Activated CD8-positive, alpha-beta memory T cell treated with anti-CD3 and anti-CD28 coated beads for 36 hours (primary cell): ENCODE results near the gene BLCAP. TPM values are rescaled to one million over a fixed set of nuclear protein-coding genes. Genes with fewer than 3 reads are reported as not detected.

Source experiments
- CTCF ChIA-PET: fragments of 350-600 bp; sonication (Branson Sonifier 250); formaldehyde crosslinking; loops from one replicate; lab custom pipeline; 2021; ENCODE audit warnings: antibody characterized with exemption; lab: Charles Lee
- POLR2A ChIA-PET: fragments of 350-600 bp; sonication (Branson Sonifier 250); formaldehyde crosslinking; loops from one replicate; lab custom pipeline; 2021; ENCODE audit warnings: antibody characterized with exemption; lab: Charles Lee
- total RNA-seq, 2 experiments: library from RNA; stranded (reverse); gene quantifications; one replicate each; pipeline ENCODE4 v1.2.3, GENCODE V29; 2021

The BLCAP gene
- total RNA-seq, 2 experiments from 2014 or later, result 30.2 to 31.0 TPM

- POLR2A ChIA-PET, result no interaction called here
- CTCF ChIA-PET, result interaction anchor here (0.9 to 3.5 kb wide), 4 partner anchors 243 to 343 kb away, joined by 3 to 15 read pairs (median 9); no protein-coding TSS in a partner anchor
Measured at GRCh38 chr20:37535443-37536132, 7.9 kb upstream of the BLCAP start.

DNA sequence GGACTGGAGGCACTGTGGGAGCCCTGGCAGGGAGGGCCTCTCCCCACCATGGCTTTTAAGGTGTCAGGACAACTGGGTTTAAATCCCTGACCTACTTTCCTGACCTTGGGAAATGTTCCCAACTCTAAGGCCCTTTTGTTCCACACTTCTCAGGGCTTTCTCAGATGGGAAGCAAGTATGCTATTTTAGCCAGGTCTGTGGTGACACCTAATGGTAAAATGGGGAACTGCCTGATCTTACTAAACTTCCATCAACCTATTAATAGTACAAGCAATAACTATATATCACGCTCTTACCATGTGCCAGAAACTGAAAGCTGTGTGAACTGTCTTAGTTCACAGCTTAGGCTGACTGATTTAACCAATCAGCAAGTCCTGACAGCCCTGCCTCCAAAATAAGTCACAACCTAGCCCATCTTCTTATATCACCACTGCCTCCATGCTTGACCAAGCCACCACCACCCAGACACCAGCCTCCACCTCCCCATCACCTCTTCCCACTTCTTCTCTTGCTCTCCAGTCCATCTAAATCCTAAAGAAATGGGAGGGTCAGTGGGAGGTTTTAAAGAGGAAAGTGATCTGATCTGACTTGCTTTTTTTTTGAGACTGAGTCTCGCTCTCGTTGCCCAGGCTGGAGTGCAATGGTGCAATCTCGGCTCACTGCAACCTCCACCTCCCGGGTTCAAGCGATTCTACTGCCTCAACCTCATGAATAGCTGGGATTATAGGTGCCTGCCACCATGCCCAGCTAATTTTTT lies 6.9 kb upstream of the BLCAP start:
- POLR2A ChIA-PET, result no interaction called here
- CTCF ChIA-PET, result interaction anchor here (0.7 to 3.5 kb wide), 9 partner anchors 150 to 344 kb away, joined by 3 to 15 read pairs (median 4); no protein-coding TSS in a partner anchor

- ChIA-PET CTCF (interaction anchor here (0.6 to 3.5 kb wide), 7 partner anchors 22 to 354 kb away, joined by 3 to 15 read pairs (median 4); partner anchors contain the start of genes MROH8 and RPN2), POLR2A (no interaction called here)
Measured at GRCh38 chr20:37533154-37533715, 5.6 kb upstream of the BLCAP start.

DNA sequence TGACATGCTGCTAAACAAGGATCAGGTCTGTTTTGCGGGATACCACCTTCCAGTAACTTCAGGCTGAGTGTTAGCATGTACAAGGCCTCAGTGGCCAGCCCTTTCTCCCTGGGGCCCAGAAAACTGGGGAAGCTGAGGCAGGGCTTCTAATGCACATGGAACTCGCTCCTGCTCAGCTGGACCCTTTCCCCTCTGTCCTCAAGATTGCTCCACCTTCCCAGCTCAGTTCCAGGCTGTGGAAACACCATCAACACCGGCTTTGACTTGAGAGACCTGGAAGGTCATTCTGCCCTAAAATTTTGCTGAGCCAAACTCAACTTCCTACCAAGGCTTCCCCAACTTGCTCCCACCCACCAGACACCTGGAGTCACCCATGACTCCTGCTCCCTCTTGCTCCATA lies 4.2 kb upstream of the BLCAP start:
- CTCF ChIA-PET, result interaction anchor here (1.3 to 3.5 kb wide), 2 partner anchors 147 to 335 kb away, joined by 4 to 14 read pairs; no protein-coding TSS in a partner anchor
- POLR2A ChIA-PET, result no interaction called here

GRCh38 chr20:37530696-37531095 lies 3.0 kb upstream of the BLCAP start:
- ChIA-PET POLR2A (no interaction called here), CTCF (interaction anchor here (1.3 kb wide), 1 partner anchor 146 kb away, joined by 4 read pairs; no protein-coding TSS in a partner anchor)

- POLR2A ChIA-PET, result no interaction called here
- CTCF ChIA-PET, result no interaction called here
Measured at GRCh38 chr20:37529968-37530600, 2.4 kb upstream of the BLCAP start.

- ChIA-PET CTCF (interaction anchor here (1.0 to 1.2 kb wide), 2 partner anchors 36 to 334 kb away, joined by 3 to 4 read pairs; no protein-coding TSS in a partner anchor), POLR2A (no interaction called here)
Measured at GRCh38 chr20:37529214-37529967, 1.7 kb upstream of the BLCAP start.

DNA sequence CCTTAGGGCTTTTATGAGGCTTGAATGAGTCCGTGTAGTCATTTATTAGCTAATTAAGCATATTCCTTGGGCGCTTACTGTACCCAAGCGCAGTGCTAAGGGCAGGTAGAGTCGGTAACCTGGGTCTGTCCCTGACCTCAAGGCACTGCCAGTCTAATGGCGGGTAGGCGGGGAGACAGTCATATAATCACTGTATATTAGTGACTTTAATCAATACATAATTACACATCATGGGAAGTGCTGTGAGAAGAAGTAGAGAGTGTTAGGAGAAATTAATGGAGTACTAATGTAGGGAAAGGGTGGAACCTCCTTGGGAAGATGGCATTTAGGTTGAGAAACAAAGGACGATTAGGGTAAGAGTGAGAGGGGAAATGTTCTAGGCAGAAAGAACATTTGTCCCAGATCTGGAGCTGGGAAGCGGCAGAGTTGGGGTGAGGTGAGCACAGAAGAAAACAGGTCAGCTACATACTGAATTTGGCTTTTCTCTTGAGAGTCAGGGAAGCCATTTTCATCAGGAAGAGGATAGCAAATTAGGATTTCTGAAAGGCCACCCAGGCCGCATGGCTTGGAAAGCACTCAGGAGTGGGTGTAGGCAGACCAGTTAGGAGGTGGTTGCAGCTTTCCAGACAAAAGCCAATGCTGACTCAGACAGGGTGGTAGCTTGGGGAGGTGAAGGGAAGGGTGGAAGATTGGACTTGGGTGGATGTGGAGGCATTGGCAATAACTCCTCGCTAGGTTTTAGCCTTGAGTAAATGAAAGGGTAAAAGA lies 954 bp upstream of the BLCAP start:
- ChIA-PET POLR2A (no interaction called here), CTCF (interaction anchor here (1.0 to 1.2 kb wide), 2 partner anchors 36 to 333 kb away, joined by 3 to 4 read pairs; no protein-coding TSS in a partner anchor)

GRCh38 chr20:37526839-37527637 lies 638 bp downstream of the BLCAP start:
- ChIA-PET POLR2A (interaction anchor here (0.6 to 0.7 kb wide), 2 partner anchors 24 to 263 kb away, joined by 3 to 5 read pairs; no protein-coding TSS in a partner anchor), CTCF (interaction anchor here (0.6 kb wide), 1 partner anchor 160 kb away, joined by 3 read pairs; no protein-coding TSS in a partner anchor)

GRCh38 chr20:37526238-37526838 lies 1.3 kb downstream of the BLCAP start:
- CTCF ChIA-PET, result interaction anchor here (0.6 kb wide), 1 partner anchor 161 kb away, joined by 3 read pairs; no protein-coding TSS in a partner anchor
- POLR2A ChIA-PET, result interaction anchor here (0.6 to 0.7 kb wide), 2 partner anchors 25 to 262 kb away, joined by 3 to 5 read pairs; no protein-coding TSS in a partner anchor

DNA sequence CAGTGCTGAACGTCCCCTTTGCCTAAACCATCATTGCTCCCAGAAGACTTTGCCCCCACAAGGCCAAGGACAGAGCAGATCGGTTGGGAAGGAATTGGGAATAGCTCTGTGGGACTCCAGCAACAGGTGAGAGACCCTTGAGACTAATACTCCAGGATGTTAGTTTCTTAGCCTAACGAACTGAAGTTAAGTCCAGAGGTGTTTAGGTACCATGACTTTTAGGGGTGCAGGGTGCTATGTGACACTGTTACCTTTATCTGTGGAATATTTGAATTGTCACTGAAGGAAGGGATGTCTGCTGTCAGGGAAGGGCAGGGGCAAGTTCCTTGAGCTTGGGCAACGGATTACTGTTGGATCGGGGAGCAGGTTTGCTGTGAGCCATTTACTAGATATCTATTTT lies 1.9 kb downstream of the BLCAP start:
- ChIA-PET POLR2A (no interaction called here), CTCF (no interaction called here)

DNA sequence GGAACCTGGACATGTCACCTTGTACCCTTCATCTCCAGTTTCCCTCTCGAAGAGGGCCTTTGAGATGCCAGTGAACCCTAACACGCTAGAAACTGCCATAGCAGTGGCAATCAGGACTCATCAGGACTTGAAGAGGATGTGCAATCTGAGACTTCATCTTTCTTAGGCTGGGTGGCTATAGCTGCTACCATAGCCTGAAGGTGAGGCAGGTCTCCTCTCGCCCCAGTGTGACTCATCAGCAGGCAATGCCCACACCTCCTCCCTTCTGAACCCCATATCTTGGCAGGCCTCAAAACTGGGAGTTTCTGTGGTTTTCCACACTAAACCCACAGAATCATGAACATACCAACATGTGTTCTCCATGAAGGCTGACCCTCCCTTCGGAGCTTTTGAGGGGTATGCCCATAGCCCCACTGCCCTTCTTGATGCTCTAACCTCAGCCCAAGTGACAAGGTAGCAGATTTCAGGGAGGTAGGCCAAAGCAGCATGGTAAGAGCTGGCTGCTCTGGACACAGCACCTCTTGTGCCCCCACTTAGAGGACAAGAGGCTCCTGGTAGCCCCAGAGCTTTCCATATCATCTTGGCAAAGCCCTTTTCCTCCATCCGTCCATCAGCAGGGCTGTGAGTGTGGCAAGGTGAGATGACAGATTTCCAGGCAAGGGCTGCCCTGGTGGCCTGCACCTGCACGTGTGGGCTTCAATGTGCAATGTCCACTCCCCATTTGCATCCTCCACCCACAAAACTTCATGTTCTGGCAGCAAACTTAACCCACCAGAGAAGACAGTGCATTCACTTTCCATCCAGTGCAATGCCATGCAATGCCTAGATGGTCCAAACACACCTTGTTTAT lies 2.6 kb downstream of the BLCAP start:
- POLR2A ChIA-PET, result no interaction called here
- CTCF ChIA-PET, result no interaction called here

DNA sequence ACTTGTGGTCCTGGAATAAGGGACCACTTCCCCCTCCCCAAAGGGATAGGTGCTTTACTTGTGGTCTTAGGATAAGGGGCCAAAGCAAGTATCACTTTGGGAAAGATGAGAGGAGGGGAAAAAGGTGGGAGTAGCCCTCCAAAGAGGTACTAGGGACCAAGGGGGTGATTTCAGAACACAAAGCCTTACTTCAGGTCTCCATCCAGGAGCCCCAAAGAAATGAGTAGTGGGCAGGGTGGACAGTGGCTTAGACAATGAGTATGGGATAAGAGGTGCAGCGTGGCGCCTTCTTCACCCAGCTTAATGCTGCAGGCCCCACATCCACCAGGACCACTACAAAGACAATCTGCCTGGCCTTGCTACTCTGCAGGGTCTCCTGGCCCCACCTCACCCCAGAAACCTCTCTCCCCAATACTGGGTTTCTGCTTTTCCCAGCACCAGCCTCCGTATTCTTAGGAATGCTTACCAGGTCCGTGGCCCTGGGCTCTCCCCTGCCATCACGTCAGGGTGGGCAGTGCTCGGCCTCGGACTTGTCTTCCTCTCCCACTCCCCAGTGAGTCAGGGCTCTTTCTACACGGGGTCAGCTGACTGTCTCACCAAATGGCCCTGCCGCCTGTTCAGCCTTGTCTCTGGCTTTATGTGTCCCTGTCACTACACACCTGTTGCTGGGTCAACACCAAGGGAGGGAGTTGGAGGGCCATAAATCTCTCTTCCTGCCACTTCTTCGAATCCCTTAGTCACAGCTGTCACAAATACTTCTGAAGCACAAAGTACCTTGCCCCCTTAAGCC lies 3.6 kb downstream of the BLCAP start:
- ChIA-PET CTCF (no interaction called here), POLR2A (no interaction called here)

DNA sequence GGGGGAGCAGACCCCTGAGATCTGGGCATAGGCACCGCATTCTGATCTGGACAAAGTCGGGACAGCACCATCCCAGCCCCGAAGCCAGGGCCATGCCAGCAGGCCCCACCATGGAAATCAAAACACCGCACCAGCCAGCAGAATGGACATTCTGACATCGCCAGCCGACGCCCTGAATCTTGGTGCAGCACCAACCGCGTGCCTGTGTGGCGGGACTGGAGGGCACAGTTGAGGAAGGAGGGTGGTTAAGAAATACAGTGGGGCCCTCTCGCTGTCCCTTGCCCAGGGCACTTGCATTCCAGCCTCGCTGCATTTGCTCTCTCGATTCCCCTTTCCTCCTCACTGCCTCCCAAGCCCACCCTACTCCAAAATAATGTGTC lies 4.7 kb downstream of the BLCAP start:
- CTCF ChIA-PET, result no interaction called here
- POLR2A ChIA-PET, result no interaction called here
